ENCODE measurements around the gene TXNRD1. TPM values are rescaled to one million over a fixed set of nuclear protein-coding genes. Genes with fewer than 3 reads are reported as not detected.

Gene TXNRD1
- total RNA-seq, 1 donor from 2014 or later = 93.3 TPM

DNA sequence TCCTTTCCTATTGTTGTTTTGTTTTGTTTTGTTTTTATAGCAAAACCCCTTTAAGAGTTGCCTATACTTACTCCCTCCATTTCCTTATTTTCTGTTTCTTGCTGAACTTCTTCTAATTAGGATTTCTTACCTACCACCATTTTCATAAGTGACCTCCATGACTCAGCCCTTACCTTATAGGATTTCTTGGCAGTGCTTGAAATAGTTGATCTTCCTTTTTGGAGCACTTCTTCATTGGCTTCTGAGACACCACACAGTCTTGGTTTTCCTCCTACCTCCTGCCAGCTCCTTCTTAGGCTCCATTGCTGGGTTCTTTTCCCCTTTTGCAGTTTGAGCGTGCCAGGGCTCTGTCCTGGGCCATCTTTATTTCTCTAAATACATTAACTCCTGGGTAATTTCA is 64.5 kb downstream of the TXNRD1 start:
- intact Hi-C loops (cut with micrococcal nuclease) = no loop called here
- H3K27ac Mint-ChIP-seq = no peak overlapping the region

DNA sequence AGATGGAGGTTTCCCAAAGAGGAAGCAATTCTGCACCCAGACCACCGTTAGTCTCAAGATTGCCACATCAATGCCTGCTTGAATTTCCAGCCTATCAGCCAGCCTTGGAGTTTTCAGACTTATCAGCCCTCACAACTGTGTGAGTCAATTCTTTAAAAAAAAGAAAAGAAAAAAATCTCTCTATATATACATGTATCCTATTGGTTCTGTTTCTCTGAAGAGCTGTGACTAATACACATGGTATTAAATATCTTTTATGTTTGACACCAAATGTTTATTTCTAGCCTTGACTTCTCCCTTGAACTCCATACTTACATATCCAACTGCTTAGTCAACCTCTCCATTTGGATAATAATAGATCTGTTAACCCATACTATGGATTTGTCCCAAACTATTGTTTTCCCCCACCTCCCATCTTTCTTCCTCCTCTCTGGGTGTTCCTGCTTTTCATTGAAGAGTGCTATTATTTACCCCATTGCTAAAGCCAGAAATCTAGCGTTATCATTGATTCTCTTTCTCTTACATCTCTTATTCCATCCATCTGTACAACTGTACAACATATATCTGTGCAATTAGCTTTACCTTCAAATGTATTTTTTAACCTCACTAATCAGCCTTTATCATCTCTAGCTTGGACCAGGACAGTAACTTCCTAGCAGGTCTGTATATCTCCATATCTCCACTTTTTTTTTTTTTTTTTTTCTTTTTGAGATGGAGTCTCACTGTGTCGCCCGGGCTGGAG is 65.3 kb downstream of the TXNRD1 start:
- H3K9me3 Mint-ChIP-seq = no peaks in the 10 kb centered on the region
- intact Hi-C loops (cut with micrococcal nuclease) = no loop called here
- H3K4me3 Mint-ChIP-seq = no peak overlapping the region
- no peak for DNase-seq (ENCODE audit: low spot score)
- H3K4me1 Mint-ChIP-seq (ENCODE audit: low read depth) = peaks cover 18% of the 10 kb centered on the region
- peaks cover 4% of the 10 kb centered on the region for H3K27me3 Mint-ChIP-seq (ENCODE audit: insufficient read depth)
- peaks cover 3% of the 10 kb centered on the region for H3K36me3 Mint-ChIP-seq (ENCODE audit: low read depth)
- H3K27ac Mint-ChIP-seq = no peak overlapping the region

More for the DNA sequence above, 64.5 kb downstream of the TXNRD1 start:
- H3K36me3 Mint-ChIP-seq (ENCODE audit: low read depth) = peaks cover 3% of the 10 kb centered on the region
- H3K4me3 Mint-ChIP-seq = no peak overlapping the region
- peaks cover 4% of the 10 kb centered on the region for H3K27me3 Mint-ChIP-seq (ENCODE audit: insufficient read depth)
- H3K4me1 Mint-ChIP-seq (ENCODE audit: low read depth) = peaks cover 16% of the 10 kb centered on the region
- H3K9me3 Mint-ChIP-seq = no peaks in the 10 kb centered on the region
- DNase-seq (ENCODE audit: low spot score) = no peak

DNA sequence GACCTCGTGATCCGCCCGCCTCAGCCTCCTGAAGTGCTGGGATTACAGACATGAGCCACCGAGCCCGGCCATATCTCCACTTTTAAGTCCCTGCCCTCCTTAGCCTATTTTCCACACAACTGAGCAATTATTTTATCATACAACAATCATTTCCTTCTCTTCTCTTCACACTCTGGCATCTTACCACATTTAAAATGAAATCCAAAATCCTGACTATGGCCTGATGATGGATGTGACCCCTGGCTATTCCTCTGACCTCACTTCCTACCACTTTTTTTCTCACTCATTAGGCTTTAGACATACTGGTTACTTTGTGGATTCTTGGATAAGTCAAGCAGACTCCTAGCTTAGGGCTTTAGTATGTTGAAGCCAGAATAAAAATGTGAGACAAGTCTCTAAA is 66.1 kb downstream of the TXNRD1 start:
- H3K36me3 Mint-ChIP-seq (ENCODE audit: low read depth) = peaks cover 3% of the 10 kb centered on the region
- H3K9me3 Mint-ChIP-seq = no peaks in the 10 kb centered on the region
- intact Hi-C loops (cut with micrococcal nuclease) = no loop called here
- H3K4me1 Mint-ChIP-seq (ENCODE audit: low read depth) = peaks cover 18% of the 10 kb centered on the region
- H3K27me3 Mint-ChIP-seq (ENCODE audit: insufficient read depth) = peaks cover 4% of the 10 kb centered on the region
- no peak for DNase-seq (ENCODE audit: low spot score)
- no peak overlapping the region for H3K27ac Mint-ChIP-seq
- H3K4me3 Mint-ChIP-seq = no peak overlapping the region

DNA sequence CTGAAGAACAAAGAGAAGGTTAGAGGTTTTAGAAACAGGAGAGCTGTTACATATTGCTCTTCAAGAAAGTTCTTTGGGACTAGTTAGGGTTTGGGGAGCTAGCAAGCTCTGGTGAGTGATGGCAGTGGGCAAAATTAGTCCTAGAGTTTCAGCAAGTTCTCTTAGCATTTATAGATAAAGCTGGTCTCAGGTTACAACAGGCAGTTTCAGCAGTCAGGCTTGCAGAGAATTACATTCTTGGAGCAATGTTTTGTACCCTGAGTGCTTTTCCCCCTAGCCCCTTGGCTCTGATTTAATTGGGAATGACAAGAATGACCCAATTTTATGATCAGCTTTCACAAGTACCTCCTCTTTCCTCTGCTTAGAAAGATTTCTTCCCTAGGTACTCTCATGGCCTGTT is 66.5 kb downstream of the TXNRD1 start:
- H3K9me3 Mint-ChIP-seq = no peaks in the 10 kb centered on the region
- H3K4me3 Mint-ChIP-seq = no peak overlapping the region
- intact Hi-C loops (cut with micrococcal nuclease) = no loop called here
- DNase-seq (ENCODE audit: low spot score) = no peak
- no peak overlapping the region for H3K27ac Mint-ChIP-seq
- peaks cover 18% of the 10 kb centered on the region for H3K4me1 Mint-ChIP-seq (ENCODE audit: low read depth)
- H3K27me3 Mint-ChIP-seq (ENCODE audit: insufficient read depth) = peaks cover 4% of the 10 kb centered on the region
- peaks cover 3% of the 10 kb centered on the region for H3K36me3 Mint-ChIP-seq (ENCODE audit: low read depth)

DNA sequence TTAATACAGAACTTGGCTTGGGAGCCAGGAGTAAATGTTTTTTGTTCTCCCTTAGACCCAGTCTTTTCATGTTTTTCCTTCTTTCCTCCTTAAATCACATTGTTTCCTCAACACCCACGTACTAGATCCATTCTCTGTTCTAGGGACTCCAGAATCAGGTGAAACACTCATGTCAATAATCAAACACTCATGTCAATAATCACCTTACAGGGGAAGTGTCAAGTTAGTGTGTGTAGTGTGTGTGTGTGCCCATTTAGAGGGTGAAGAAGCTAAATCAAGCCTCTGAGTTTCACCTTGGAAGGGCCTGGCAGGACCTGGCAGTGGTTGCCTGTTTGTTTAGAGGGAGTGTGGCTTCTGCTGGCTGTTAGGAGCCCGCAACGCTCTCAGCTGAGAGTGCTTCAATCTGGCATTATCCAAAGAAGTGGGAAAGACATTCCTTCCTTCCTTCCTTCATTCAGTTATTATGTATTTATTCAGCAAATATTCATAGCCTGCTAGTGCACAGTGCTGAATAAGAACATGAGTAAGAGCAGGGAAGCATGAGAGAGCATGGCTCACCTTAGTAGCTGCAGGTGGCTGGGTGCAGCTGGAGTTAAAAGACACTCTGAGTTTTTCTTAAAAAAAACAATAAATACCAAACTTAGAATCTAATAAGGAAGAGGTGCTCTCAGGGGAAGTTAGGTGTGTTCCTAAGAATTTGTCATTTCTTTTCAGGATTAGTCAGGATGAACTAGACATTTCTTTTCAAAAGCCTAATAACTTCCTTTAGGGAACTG is 70.3 kb downstream of the TXNRD1 start:
- peaks cover 5% of the 10 kb centered on the region for H3K36me3 Mint-ChIP-seq (ENCODE audit: low read depth)
- H3K27ac Mint-ChIP-seq = peak overlapping the region; percentile 99

DNA sequence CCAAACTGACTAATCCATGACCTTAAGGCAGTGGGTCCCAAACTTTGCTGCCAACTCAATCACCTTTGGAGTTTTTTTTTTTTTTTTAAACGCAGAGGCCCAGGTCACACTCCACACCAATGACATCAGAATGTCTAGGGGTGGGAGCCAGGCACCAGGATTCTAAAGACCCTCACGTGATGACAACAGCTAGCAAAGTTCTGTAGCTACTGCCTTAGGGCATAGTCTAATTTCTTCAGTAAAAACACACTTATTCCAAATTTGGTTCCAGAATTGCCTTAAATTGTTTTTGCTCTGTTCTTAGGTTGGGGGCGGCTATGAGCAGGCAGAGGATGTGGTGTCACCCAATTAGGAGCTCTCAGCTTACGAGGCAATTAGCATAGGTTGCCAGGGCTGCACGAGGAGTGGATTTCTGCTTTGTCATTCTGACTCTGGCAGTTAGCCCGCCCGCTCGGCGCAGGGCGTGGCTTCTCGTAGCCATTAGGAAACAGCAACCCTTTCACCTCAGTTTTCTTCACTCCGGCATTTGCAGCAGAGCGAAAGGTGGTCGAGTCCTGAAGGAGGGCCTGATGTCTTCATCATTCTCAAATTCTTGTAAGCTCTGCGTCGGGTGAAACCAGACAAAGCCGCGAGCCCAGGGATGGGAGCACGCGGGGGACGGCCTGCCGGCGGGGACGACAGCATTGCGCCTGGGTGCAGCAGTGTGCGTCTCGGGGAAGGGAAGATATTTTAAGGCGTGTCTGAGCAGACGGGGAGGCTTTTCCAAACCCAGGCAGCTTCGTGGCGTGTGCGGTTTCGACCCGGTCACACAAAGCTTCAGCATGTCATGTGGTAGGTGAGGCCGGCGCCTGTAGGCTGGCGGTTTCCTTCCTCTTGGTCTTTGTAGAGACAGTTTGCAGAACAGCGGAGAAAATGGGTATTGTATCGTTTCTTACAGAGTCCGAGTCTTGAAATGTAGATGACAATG is 71.2 kb downstream of the TXNRD1 start:
- Mint-ChIP-seq H3K36me3 (ENCODE audit: low read depth) (peaks cover 5% of the 10 kb centered on the region), H3K27ac (peak overlapping the region; percentile 99)
- intact Hi-C loops (cut with micrococcal nuclease) = loop anchor here (1.0 to 5.0 kb wide), 13 partner anchors 66 to 1046 kb away; partner anchors contain the start of genes C12orf75, CHST11, HCFC2 and NOPCHAP1

More for the DNA sequence above, 70.3 kb downstream of the TXNRD1 start:
- no peaks in the 10 kb centered on the region for H3K9me3 Mint-ChIP-seq
- H3K4me1 Mint-ChIP-seq (ENCODE audit: low read depth) = peaks cover 25% of the 10 kb centered on the region
- peak overlapping the region; percentile 98 for H3K4me3 Mint-ChIP-seq
- no peak for DNase-seq (ENCODE audit: low spot score)
- peaks cover 1% of the 10 kb centered on the region for H3K27me3 Mint-ChIP-seq (ENCODE audit: insufficient read depth)
- intact Hi-C loops (cut with micrococcal nuclease) = loop anchor here (1.0 to 5.0 kb wide), 12 partner anchors 66 to 1046 kb away; partner anchors contain the start of genes C12orf75, HCFC2, NOPCHAP1 and NT5DC3

DNA sequence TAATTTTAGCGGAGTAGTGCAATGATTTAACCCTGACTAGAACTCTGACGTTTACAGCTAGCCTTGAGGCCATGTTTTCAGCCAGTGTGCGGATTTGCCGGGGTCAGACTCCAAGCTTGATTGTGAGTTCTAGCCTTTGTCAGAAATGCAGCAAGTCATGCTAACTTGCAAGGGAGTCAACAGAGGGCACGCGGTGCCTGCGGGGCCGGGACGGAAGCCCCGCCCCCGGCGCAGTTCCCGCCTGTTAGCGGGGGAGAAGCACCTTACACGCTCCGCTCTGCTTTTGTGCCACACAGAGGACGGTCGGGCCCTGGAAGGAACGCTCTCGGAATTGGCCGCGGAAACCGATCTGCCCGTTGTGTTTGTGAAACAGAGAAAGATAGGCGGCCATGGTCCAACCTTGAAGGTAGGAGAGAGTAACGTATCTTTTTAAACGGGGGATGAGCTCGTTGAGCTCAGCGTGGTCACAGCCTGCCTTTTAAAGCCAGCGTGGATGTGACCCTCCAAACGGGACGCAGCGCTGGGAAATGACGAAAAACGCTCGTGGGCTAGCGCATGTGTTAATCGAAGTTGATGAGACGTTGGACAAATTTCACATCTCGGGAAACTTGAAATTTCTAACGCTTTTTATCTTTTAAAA is 73.2 kb downstream of the TXNRD1 start:
- Mint-ChIP-seq H3K4me3 (peak overlapping the region; percentile 98), H3K27ac (peak overlapping the region; percentile 99), H3K27me3 (ENCODE audit: insufficient read depth) (no peaks in the 10 kb centered on the region), H3K9me3 (no peaks in the 10 kb centered on the region), H3K4me1 (ENCODE audit: low read depth) (peaks cover 43% of the 10 kb centered on the region), H3K36me3 (ENCODE audit: low read depth) (peaks cover 22% of the 10 kb centered on the region)
- DNase-seq (ENCODE audit: low spot score) = peak; percentile 84
- intact Hi-C loops (cut with micrococcal nuclease) = loop anchor here (1.0 to 5.0 kb wide), 7 partner anchors 15 to 1044 kb away; partner anchors contain the start of genes C12orf75, EID3, NFYB and TXNRD1

More for the DNA sequence above, 71.2 kb downstream of the TXNRD1 start:
- H3K9me3 Mint-ChIP-seq = no peaks in the 10 kb centered on the region
- H3K4me3 Mint-ChIP-seq = peak overlapping the region; percentile 98
- DNase-seq (ENCODE audit: low spot score) = peak; percentile 90
- no peaks in the 10 kb centered on the region for H3K27me3 Mint-ChIP-seq (ENCODE audit: insufficient read depth)
- peaks cover 27% of the 10 kb centered on the region for H3K4me1 Mint-ChIP-seq (ENCODE audit: low read depth)

DNA sequence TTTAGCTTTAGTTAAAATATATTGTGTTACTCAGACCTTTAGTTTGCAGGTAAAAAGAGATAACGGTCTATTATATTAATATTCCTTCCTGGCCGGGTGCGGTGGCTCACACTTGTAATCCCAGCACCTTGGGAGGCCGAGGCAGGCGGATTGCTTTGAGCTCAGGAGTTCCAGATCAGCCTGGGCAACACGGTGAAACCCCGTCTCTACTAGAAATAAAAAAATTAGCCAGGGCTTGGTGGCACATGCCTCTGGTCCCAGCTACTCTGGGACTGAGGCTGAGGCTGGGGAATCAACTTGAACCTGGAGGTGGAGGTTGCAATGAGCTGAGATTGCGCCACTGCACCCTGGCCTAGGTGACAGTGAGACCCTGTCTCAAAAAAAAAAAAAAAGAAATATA is 74.7 kb downstream of the TXNRD1 start:
- peaks cover 55% of the 10 kb centered on the region for H3K4me1 Mint-ChIP-seq (ENCODE audit: low read depth)
- intact Hi-C loops (cut with micrococcal nuclease) = no loop called here
- H3K27me3 Mint-ChIP-seq (ENCODE audit: insufficient read depth) = no peaks in the 10 kb centered on the region
- H3K27ac Mint-ChIP-seq = no peak overlapping the region
- peak overlapping the region; percentile 26 for H3K4me3 Mint-ChIP-seq
- DNase-seq (ENCODE audit: low spot score) = no peak
- H3K36me3 Mint-ChIP-seq (ENCODE audit: low read depth) = peaks cover 36% of the 10 kb centered on the region
- H3K9me3 Mint-ChIP-seq = no peaks in the 10 kb centered on the region

DNA sequence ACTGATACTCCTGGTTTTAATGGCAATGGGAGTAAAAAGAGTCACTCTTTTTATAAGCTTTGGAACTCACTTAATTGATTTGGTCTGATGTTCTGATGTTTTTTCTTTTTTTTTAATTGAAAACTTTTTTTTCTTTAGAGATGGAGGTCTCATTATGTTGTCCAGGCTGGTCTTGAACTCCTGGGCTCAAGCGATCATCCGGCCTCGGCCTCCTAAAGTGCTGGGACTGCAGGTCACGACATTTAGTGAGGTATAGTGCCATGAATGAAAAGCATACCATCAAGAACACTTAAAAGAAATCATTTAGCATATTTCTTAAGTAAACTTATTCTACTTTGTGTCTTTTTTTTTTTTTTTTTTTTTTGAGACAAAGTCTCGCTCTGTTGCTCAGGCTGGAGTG is 75.3 kb downstream of the TXNRD1 start:
- intact Hi-C loops (cut with micrococcal nuclease) = no loop called here
- Mint-ChIP-seq H3K4me1 (ENCODE audit: low read depth) (peaks cover 55% of the 10 kb centered on the region), H3K27ac (no peak overlapping the region), H3K4me3 (no peak overlapping the region), H3K9me3 (no peaks in the 10 kb centered on the region), H3K27me3 (ENCODE audit: insufficient read depth) (no peaks in the 10 kb centered on the region), H3K36me3 (ENCODE audit: low read depth) (peaks cover 40% of the 10 kb centered on the region)
- DNase-seq (ENCODE audit: low spot score) = no peak

DNA sequence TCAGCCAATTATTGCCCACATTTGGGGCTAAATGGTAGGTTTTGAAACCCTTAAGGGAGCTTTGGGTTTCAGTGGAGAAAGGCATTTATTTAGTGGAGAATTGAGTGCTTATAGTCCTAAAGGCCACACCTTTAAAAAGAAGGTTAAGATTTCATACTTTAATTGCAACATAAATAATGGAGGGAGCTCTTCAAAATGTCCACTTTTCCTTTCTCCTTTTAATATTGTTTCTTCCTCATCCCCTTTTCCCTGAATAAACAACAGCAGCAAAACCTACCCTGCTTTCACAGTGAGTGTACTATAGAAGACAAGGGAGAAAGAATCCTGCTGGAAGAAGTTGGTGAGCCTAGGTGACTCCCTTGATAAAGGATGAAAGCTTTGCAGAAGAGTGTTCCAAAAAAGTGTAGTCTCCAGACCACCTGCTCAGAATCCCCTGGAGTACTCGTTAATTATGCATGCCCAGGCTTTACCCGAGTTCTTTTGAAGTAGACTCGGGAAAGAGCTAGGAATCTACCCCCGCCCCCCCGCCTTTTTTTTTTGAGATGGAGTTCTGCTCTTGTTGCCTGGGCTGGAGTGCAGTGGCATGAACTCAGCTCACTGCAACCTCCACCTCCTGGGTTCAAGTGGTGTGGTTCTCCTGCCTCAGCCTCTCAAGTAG is 76.4 kb downstream of the TXNRD1 start:
- DNase-seq (ENCODE audit: low spot score) = no peak
- Mint-ChIP-seq H3K9me3 (no peaks in the 10 kb centered on the region), H3K27me3 (ENCODE audit: insufficient read depth) (no peaks in the 10 kb centered on the region), H3K27ac (no peak overlapping the region), H3K4me3 (no peak overlapping the region), H3K36me3 (ENCODE audit: low read depth) (peaks cover 44% of the 10 kb centered on the region), H3K4me1 (ENCODE audit: low read depth) (peaks cover 52% of the 10 kb centered on the region)
- intact Hi-C loops (cut with micrococcal nuclease) = no loop called here

DNA sequence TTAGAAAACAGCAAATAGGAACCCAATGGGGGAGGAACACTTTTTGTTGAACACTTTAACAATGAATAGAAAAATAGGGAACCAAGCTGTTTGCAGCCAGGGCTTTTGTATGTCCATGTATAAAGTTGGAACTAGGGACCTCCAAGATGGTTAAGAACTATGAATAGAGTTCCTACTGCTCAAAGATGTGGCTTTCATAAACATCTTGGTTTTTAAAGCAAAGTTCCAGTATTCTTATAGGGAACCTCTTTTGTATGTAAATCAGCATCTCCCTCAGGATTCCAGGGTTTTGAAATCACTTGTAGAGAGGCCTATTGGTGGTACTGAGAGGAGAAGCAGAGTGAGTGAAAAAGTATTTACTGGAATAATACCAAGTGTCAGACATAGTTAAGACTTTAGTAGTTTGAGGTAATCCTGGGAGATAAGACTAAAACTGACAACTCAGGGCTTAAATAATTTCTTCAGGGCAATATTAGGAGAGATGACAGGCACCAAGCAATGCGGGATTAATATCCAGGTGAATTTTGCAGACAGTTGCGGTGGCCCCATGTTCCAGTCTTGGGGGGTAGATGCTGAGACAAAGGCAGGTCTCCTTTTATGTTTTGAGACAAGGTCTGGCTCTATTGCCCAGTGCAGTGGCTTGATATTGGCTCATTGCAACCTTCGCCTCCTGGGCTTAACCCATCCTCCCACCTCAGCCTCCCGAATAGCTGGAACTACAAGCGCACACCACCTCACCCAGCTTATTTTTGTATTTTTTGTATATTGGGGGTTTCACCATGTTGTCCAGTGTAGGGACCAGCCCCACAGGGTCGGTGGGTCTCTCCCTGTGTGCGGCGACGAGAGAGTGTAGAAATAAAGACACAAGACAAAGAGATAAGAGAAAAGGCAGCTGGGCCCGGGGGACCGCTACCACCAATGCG is 77.6 kb downstream of the TXNRD1 start:
- DNase-seq (ENCODE audit: low spot score) = no peak
- H3K9me3 Mint-ChIP-seq = no peaks in the 10 kb centered on the region
- peaks cover 49% of the 10 kb centered on the region for H3K36me3 Mint-ChIP-seq (ENCODE audit: low read depth)
- no peaks in the 10 kb centered on the region for H3K27me3 Mint-ChIP-seq (ENCODE audit: insufficient read depth)
- H3K4me3 Mint-ChIP-seq = no peak overlapping the region
- peaks cover 58% of the 10 kb centered on the region for H3K4me1 Mint-ChIP-seq (ENCODE audit: low read depth)
- H3K27ac Mint-ChIP-seq = no peak overlapping the region
- intact Hi-C loops (cut with micrococcal nuclease) = no loop called here

Measured in activated T-helper 1 cell treated with anti-CD3 and anti-CD28 coated beads, Interleukin-12 subunit alpha, Interleukin-12 subunit beta, Interleukin-2, Interleukin-4 antibody, amounts not matched to agents 30 ng/mL and 10 ng/mL and 1 ng/mL, durations not matched to agents 14 hours and 24 hours and 36 hours (primary cell).